HUES64 (cell line): Measurements from ENCODE around the gene B4GALT2.

Experiments
- H3K27ac ChIP-seq: 2 replicates; pipeline ENCODE4 v1.7.0; 2013; ENCODE audit warnings: low read depth, low read length, inconsistent platforms
- H3K27me3 ChIP-seq: 2 replicates; pipeline ENCODE4 v1.6.1; 2013; ENCODE audit warnings: mild to moderate bottlenecking, low read length; ENCODE audit not compliant: insufficient read depth
- H3K36me3 ChIP-seq: 2 replicates; pipeline ENCODE4 v1.6.1; 2013; ENCODE audit warnings: mild to moderate bottlenecking, low read length; ENCODE audit not compliant: insufficient read depth
- H3K4me1 ChIP-seq: 2 replicates; pipeline ENCODE4 v1.6.1; 2013; ENCODE audit warnings: mild to moderate bottlenecking, low read length, moderate library complexity; ENCODE audit not compliant: insufficient read depth
- H3K4me3 ChIP-seq: 2 replicates; pipeline ENCODE4 v1.5.1; 2013; ENCODE audit warnings: mild to moderate bottlenecking, low read length, moderate library complexity
- H3K9ac ChIP-seq: 2 replicates; pipeline ENCODE4 v1.6.1; 2013; ENCODE audit warnings: mild to moderate bottlenecking, low read depth, low read length
- H3K9me3 ChIP-seq: 2 replicates; pipeline ENCODE4 v1.6.1; 2013; ENCODE audit warnings: low read depth, low read length; ENCODE audit not compliant: insufficient read depth
- WGBS: fragments of 150-250, 120-280 bp; methylation state at CpG from one replicate; pipeline ENCODE4 v1.1.7; 2013; ENCODE audit warnings: missing lambda C conversion rate; 5-methylcytosine and 5-hydroxymethylcytosine counted together

The B4GALT2 gene

DNA sequence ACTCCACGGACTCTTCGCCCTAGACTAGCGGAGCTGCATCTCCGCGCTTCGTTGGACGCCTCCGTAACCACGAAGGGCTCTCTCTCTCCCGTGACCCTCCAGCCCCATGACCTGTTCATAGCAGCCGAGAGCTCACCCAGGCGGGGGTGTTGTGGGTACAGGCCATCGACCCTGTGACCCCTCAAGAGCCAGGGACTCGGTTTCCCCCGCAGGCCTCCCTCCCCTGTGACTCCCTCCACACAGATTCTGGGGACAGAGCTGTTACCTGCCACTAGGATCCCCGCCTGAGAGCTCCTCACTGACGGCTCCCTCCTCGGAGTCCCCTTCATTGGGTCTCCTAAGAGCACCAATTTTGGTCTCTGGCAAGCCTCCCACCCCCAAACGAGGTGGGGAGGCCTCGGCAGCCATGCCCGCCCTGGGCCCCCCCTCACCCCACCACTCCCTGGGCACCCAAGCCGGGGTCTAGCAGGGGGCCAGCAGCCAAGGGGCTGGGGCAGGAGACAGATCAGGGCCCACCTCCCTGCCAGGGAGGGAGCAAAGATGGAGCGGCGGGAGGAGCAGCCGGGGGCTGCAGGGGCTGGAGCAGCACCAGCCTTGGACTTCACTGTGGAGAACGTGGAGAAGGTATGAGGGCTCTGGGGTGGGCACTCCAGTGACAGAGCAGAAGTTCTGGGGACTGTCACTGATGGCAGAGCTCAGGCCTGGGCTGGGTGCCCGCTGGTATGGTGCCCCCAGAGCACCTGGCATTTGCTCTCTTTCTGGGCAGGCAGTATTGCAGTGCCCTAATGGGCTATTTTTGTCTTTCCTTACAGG, 31.7 kb upstream of the B4GALT2 start:
- peak overlapping the region; percentile 95 for H3K4me3 ChIP-seq
- WGBS, result 9% methylated on average over 27 of the region's 27 CpGs
- H3K9ac ChIP-seq, result peak overlapping the region; percentile 97
- peak overlapping the region; percentile 97 for H3K27ac ChIP-seq
- H3K27me3 ChIP-seq, result no peaks in the 10 kb centered on the region
- H3K4me1 ChIP-seq, result peaks cover 12% of the 10 kb centered on the region; the same call in 1 of the 2 replicates
- H3K9me3 ChIP-seq, result no peaks in the 10 kb centered on the region
- peaks cover 12% of the 10 kb centered on the region for H3K36me3 ChIP-seq

DNA sequence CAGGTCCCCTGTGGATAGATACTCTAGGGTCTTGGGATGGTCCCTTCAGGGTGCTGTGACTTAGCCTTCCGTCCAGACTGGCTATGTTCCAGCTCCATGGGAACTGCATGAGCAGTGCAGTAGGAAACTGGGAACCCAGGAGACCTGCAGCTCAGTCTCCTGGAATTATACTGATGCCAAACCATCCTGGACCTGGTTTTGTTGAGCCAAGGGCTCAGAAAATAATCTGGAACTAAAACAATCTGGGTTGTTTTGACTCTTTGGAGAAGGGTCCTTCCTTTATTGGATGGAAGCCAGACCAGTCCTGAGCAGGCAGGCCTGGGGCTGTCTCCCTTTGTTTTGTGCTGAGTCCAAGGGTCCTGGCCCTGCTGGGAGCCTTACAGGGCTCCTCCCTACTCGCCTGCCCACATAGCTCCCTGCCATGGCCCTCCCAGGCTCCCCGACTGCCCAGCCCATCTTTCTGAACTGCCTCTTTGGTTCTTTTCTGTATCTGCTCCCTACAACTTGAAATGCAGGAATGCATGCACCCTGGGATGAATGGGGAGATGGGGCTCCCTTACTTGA, 31.1 kb upstream of the B4GALT2 start:
- Histone ChIP-seq H3K9ac (no peak overlapping the region), H3K4me3 (peak overlapping the region; percentile 95), H3K27ac (no peak overlapping the region), H3K27me3 (no peaks in the 10 kb centered on the region), H3K9me3 (no peaks in the 10 kb centered on the region), H3K36me3 (peaks cover 12% of the 10 kb centered on the region), H3K4me1 (peaks cover 15% of the 10 kb centered on the region; the same call in 1 of the 2 replicates)
- 83% methylated on average over 3 of the region's 3 CpGs for WGBS

DNA sequence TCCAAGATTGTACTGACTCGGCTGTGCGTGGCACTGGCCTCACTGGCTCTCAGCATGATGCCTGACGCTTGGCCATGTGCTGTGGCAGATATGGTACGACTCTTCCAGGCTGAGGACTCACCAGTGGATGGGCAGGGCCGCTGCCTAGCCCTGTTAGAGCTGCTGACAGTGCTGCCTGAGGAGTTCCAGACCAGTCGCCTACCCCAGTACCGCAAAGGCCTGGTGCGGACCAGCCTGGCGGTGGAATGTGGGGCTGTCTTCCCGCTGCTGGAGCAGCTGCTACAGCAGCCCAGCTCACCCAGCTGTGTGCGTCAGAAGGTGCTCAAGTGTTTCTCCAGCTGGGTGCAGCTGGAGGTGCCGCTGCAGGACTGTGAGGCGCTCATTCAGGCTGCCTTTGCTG, 29.3 kb upstream of the B4GALT2 start:
- H3K4me3 ChIP-seq, result no peak overlapping the region
- WGBS, result 87% methylated on average over 13 of the region's 13 CpGs
- no peaks in the 10 kb centered on the region for H3K9me3 ChIP-seq
- H3K9ac ChIP-seq, result no peak overlapping the region
- H3K27me3 ChIP-seq, result no peaks in the 10 kb centered on the region
- H3K36me3 ChIP-seq, result peaks cover 12% of the 10 kb centered on the region
- no peak overlapping the region for H3K27ac ChIP-seq
- peaks cover 15% of the 10 kb centered on the region; the same call in 1 of the 2 replicates for H3K4me1 ChIP-seq

DNA sequence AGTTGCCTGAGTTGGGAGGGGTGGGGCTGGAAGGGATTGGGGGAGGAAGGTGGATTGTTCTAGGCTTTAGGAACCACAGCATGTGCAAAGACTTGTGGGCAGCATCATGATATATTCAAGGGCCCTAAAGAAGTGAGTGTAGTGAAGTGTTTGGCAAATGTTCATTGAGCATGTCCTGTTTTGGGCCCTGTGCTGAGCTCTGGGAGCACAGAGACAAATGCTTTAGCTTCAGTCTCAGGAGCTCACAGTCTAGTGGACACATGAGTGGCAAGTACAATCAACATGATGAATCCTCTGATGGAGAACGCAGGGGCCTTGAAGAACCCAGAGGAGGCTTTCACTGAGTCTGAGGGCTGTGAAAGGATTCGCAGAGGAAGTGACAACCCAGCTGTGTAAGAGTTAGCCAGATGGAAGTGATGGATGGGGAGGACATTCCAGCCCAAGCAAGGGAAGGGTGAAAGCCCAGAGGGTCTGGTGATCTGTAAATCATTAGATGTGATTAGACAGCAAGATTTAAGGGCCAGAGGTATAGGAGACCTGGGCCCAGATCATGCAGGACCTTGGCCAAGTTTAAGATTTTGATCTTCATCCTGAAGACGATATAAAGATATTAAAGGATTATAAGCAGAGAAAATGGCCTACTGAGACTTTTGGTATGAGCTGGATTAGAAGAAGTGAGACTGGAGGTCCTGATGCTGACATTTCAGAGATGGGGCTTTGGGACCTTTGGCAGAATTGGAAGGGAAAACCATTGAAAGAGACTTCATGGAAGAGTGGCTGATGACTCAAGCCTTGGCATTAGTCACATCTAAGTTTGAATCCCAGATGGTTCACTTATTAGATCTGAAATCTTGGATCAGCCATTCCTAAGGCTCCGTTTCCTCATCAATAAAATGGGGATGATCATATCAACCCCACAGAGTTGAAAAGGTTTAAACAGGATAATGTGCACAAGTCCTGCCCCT, 27.7 kb upstream of the B4GALT2 start:
- H3K27ac ChIP-seq, result no peak overlapping the region
- H3K4me1 ChIP-seq, result peaks cover 11% of the 10 kb centered on the region; the same call in 1 of the 2 replicates
- H3K9me3 ChIP-seq, result no peaks in the 10 kb centered on the region
- H3K36me3 ChIP-seq, result peaks cover 12% of the 10 kb centered on the region
- WGBS, result 94% methylated on average over 4 of the region's 4 CpGs
- no peaks in the 10 kb centered on the region for H3K27me3 ChIP-seq
- no peak overlapping the region for H3K9ac ChIP-seq
- H3K4me3 ChIP-seq, result no peak overlapping the region

DNA sequence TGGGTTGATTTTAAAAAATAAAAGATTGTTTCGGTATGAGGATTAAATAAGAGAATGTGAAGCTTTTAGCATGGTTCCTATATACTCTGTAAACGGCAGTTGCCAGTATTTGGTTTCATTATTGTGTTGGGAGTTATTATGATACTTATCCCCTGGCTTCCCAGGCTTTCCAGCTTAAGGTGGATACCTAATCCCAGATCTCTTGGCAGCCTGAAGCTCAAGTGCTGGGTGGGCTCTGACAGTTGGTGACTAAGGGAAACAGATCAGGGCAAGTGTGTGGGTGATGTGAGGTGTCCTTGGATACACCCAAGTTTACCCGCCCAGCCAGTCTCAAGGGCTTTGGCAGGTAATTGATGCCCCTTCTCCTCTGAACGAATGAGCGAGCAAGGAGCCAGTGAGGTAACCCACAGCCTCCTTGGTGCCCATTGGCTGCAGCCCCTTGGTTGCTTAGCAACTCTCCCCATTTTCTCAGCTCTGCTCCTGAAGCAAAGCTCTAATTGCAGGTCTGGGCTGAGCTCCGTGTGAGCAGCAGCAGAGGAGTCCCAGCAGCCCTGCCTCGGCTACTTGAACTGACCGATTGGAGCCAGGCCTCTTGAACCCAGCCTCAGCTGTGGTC, 26.2 kb upstream of the B4GALT2 start:
- Histone ChIP-seq H3K9ac (no peak overlapping the region), H3K4me3 (no peak overlapping the region; the same call in 1 of the 2 replicates), H3K36me3 (peaks cover 24% of the 10 kb centered on the region), H3K27ac (no peak overlapping the region), H3K9me3 (no peaks in the 10 kb centered on the region), H3K27me3 (no peaks in the 10 kb centered on the region), H3K4me1 (peaks cover 7% of the 10 kb centered on the region; the same call in 1 of the 2 replicates)
- WGBS, result 77% methylated on average over 8 of the region's 8 CpGs

DNA sequence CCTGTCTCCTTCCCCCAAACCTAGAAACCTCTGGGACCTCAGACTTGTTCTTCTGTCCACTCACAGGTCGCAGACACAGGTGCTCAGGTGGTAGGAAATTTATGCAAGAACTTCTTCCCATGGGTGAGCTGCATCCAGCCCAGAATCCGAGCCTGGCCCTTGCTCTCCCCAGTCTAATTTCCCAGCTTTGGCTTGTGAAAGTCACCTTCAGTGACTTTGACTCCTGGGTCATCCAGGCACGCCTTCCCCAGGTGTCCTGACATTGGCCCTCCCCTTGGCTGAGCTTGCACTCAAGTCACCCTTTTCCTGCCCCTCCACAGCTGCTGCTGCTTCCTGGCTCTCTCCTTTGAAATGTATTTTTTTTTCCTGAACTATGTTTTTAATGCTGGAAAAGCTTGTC, 25.6 kb upstream of the B4GALT2 start:
- H3K4me3 ChIP-seq, result no peak overlapping the region; the same call in 1 of the 2 replicates
- 86% methylated on average over 3 of the region's 3 CpGs for WGBS
- no peaks in the 10 kb centered on the region for H3K9me3 ChIP-seq
- H3K36me3 ChIP-seq, result peaks cover 29% of the 10 kb centered on the region
- peaks cover 4% of the 10 kb centered on the region; the same call in 1 of the 2 replicates for H3K4me1 ChIP-seq
- no peaks in the 10 kb centered on the region for H3K27me3 ChIP-seq
- no peak overlapping the region for H3K9ac ChIP-seq
- no peak overlapping the region for H3K27ac ChIP-seq

DNA sequence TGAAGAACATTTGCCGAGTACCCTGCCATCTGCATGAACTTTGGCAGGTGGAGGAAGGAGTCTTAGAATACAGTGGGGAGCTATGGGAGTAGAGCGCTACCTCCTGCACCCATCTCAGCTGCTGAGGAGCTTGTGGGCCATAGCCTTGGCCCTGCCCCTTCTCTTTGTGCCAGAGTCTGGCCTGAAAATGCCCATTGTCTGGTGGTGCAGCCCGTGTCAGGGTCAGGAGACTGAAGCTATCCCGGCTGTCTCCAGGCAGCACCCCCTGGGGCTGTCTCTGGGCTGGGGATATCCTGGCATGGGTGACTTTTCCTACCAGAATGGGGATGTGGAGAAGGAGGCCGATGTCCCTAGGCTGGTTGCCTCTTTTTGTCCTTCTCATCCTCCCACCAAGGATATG, 25.0 kb upstream of the B4GALT2 start:
- Histone ChIP-seq H3K9me3 (no peaks in the 10 kb centered on the region), H3K4me1 (peaks cover 4% of the 10 kb centered on the region; the same call in 1 of the 2 replicates), H3K36me3 (peaks cover 29% of the 10 kb centered on the region), H3K9ac (no peak overlapping the region), H3K27me3 (no peaks in the 10 kb centered on the region), H3K4me3 (no peak overlapping the region), H3K27ac (no peak overlapping the region)
- WGBS, result 92% methylated on average over 5 of the region's 5 CpGs

DNA sequence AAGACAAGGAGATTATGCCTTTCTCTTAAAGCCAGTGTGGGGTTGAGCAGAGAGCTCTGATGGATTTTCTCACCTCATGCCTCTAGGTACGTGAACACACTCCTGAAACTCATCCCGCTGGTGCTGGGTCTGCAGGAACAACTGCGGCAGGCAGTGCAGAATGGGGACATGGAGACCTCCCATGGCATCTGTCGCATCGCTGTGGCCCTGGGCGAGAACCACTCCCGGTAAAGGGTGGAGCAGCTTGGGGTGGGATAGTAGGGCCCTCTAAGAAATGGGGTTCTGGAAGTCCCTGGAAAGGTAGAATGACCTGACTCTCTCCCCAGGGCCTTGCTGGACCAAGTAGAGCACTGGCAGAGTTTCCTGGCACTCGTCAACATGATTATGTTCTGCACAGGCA, 22.8 kb upstream of the B4GALT2 start:
- H3K27ac ChIP-seq, result no peak overlapping the region
- no peak overlapping the region for H3K4me3 ChIP-seq
- peaks cover 4% of the 10 kb centered on the region; the same call in 1 of the 2 replicates for H3K4me1 ChIP-seq
- H3K9ac ChIP-seq, result no peak overlapping the region
- H3K27me3 ChIP-seq, result no peaks in the 10 kb centered on the region
- H3K36me3 ChIP-seq, result peaks cover 22% of the 10 kb centered on the region
- H3K9me3 ChIP-seq, result no peaks in the 10 kb centered on the region
- 96% methylated on average over 8 of the region's 8 CpGs for WGBS

DNA sequence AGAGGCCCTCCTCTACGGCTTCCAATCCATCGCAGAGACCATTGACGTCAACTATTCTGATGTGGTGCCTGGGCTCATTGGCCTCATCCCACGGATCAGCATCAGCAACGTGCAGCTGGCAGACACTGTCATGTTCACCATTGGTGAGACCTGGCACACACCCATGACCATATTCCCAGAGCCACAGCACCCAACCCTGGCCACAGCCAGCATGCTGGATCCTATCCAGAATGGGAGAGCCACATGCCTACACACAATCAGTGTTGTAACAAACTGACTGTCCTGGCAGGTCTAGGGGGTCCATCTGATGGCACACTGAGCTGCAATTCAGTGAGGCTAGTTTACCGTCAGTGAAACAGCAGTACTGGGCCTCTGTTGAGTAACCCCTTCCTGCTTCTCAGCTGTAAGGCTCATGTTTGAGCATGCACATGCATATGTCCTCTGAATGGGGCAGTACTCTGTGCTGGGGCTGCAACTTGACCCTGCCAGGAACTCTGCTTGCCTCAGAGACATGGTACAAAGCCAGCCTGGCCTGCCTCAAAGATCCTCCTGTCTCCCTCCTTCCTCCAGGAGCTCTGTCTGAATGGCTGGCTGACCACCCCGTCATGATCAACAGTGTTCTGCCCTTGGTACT, 21.5 kb upstream of the B4GALT2 start:
- 92% methylated on average over 7 of the region's 7 CpGs for WGBS
- no peaks in the 10 kb centered on the region for H3K27me3 ChIP-seq
- H3K27ac ChIP-seq, result no peak overlapping the region
- no peak overlapping the region for H3K4me3 ChIP-seq
- no peaks in the 10 kb centered on the region for H3K9me3 ChIP-seq
- H3K4me1 ChIP-seq, result peaks cover 3% of the 10 kb centered on the region; the same call in 1 of the 2 replicates
- peaks cover 27% of the 10 kb centered on the region for H3K36me3 ChIP-seq
- H3K9ac ChIP-seq, result no peak overlapping the region
